Right cardiac atrium (tissue), 5 donors: ENCODE data around the gene DUSP18. TPM values are rescaled to one million over a fixed set of nuclear protein-coding genes. Genes with fewer than 3 reads are reported as not detected.
"Not testable (repeated sequence)": the region's sequence is repeated elsewhere in the genome, so short reads cannot be mapped to it uniquely, and the experiment has no call there.

Experiments
- ATAC-seq, 2 donors: fragments of 200-7000 bp; cut with Tn5 transposase; one replicate each; pipeline versions ENCODE4 v1.8.0 to v1.9.1; 2020; ENCODE audit warnings: moderate library complexity in 2 of 2, mild to moderate bottlenecking in 1 of 2
- DNase-seq, 3 donors: peaks; one replicate each; pipeline ENCODE4 v3.0.0-alpha.2; 2020
- H3K27ac ChIP-seq: one replicate; pipeline ENCODE4 v1.5.1; 2013; ENCODE audit warnings: mild to moderate bottlenecking, low read length, control low read depth, moderate library complexity
- H3K27me3 ChIP-seq: one replicate; pipeline ENCODE4 v1.6.1; 2013; ENCODE audit not compliant: control insufficient read depth, insufficient read depth
- H3K4me1 ChIP-seq: one replicate; pipeline ENCODE4 v1.6.1; 2013; ENCODE audit warnings: low read length; ENCODE audit not compliant: control insufficient read depth, insufficient read depth
- H3K4me3 ChIP-seq: one replicate; pipeline ENCODE4 v1.5.1; 2013; ENCODE audit warnings: low read length, control low read depth
- H3K9me3 ChIP-seq: one replicate; pipeline ENCODE4 v1.6.1; 2013; ENCODE audit warnings: low read length; ENCODE audit not compliant: control insufficient read depth
- WGBS: extraction: QIAGEN DNeasy Blood & Tissue Kit; methylation state at CpG from one replicate; pipeline ENCODE4 v1.1.7; 2013; 5-methylcytosine and 5-hydroxymethylcytosine counted together
- intact Hi-C, 4 donors: fragments of 100-400 bp; cut with DNase I; formaldehyde crosslinking; loops; one replicate each; pipeline versions ENCODE4 v1.11.0 to v1.14.0; 2022 to 2023
- polyA plus RNA-seq: library from polyadenylated mRNA; stranded (reverse); fragments of 200-250 nt; gene quantifications from one replicate; pipeline ENCODE4 v1.2.3, GENCODE V29; 2013
- total RNA-seq, 4 donors: library from RNA; stranded (reverse); fragmentation: NEBNext Ultra II Directional; extraction: Animal tissue kit (Norgen Biotek cat#: 25700); gene quantifications; one replicate each; pipeline ENCODE4 v1.2.1, GENCODE V29; 2021
- donor health status: healthy with polysubstance abuse.
- donor health status: DM: no; HTN: yes; CAD: no.
- donor health status: DM: no; HTN: no; CAD: no.
- donor health status: DM: no; HTN: yes; CAD: no; lungs with severe emphysema.
- donor health status: DM: yes; HTN: yes; CAD: no.

Gene DUSP18
- total and polyA plus RNA-seq, 5 donors, result 2.1 to 4.4 (median 3.4) TPM

- intact Hi-C loops, result loop anchor here in 3 of 4 donors (5.0 to 10.0 kb wide), 3 partner anchors 115 to 287 kb away; no protein-coding TSS in a partner anchor
- no peak overlapping the region for H3K4me3 ChIP-seq
- no peaks in the 10 kb centered on the region for H3K27me3 ChIP-seq
- WGBS, result 74% methylated on average over 1 of the region's 1 CpG
- no peaks in the 10 kb centered on the region for H3K9me3 ChIP-seq
- H3K4me1 ChIP-seq, result peaks cover 20% of the 10 kb centered on the region
- ATAC-seq (no peak), DNase-seq (no peak)
- H3K27ac ChIP-seq, result no peak overlapping the region
Observed at GRCh38 chr22:30637701-30638114, 30.0 kb downstream of the DUSP18 start.

DNA sequence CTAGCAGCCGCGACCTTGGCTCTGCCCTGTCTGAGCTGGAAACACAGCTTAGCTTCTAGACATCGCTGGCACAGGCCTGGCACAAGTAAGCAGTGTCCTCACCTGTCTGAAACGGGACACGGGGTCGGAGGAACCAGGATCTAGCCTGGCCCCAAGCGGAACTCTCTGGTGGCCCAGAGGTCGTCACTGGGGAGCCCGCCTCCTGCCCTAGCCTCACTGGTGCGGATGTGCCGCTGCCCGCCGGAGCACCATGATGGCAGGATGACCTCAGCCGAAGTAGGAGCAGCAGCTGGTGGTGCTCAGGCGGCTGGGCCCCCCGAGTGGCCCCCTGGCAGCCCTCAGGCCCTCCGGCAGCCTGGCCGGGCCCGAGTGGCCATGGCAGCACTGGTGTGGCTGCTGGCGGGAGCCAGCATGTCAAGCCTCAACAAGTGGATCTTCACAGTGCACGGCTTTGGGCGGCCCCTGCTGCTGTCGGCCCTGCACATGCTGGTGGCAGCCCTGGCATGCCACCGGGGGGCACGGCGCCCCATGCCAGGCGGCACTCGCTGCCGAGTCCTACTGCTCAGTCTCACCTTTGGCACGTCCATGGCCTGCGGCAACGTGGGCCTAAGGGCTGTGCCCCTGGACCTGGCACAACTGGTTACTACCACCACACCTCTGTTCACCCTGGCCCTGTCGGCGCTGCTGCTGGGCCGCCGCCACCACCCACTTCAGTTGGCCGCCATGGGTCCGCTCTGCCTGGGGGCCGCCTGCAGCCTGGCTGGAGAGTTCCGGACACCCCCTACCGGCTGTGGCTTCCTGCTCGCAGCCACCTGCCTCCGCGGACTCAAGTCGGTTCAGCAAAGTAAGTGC lies 31.2 kb downstream of the DUSP18 start:
- 60% methylated on average over 45 of the region's 45 CpGs for WGBS
- intact Hi-C loops, result loop anchor here in 3 of 4 donors (5.0 to 10.0 kb wide), 3 partner anchors 116 to 288 kb away; no protein-coding TSS in a partner anchor
- DNase-seq, result peak; percentile 42 to 72 (median 65)

GRCh38 chr22:30635273-30636225 lies 32.1 kb downstream of the DUSP18 start, which contains the start of gene SLC35E4:
Gene SLC35E4 (plus strand): TSS chr22:30635781. CDS start chr22:30636451, 670 bp downstream.
- DNase-seq, result peak; percentile 96 to 98 (median 98)
- no peaks in the 10 kb centered on the region for H3K27me3 ChIP-seq
- H3K4me1 ChIP-seq, result peaks cover 15% of the 10 kb centered on the region
- H3K4me3 ChIP-seq, result peak within 1 kb of the TSS; percentile 46
- H3K27ac ChIP-seq, result peak within 1 kb of the TSS; percentile 88
- peak; percentile 95 to 97 for ATAC-seq
- WGBS, result under 1% methylated on average over 75 of the region's 75 CpGs
- intact Hi-C loops, result loop anchor here (2.0 to 10.0 kb wide), 6 partner anchors 117 to 289 kb away; no protein-coding TSS in a partner anchor
- no peaks in the 10 kb centered on the region for H3K9me3 ChIP-seq

More for the DNA sequence above, 31.2 kb downstream of the DUSP18 start:
- H3K4me3 ChIP-seq, result peak overlapping the region; percentile 46
- no peaks in the 10 kb centered on the region for H3K27me3 ChIP-seq
- H3K27ac ChIP-seq, result peak overlapping the region; percentile 79
- ATAC-seq, result no peak
- no peaks in the 10 kb centered on the region for H3K9me3 ChIP-seq
- peaks cover 20% of the 10 kb centered on the region for H3K4me1 ChIP-seq

DNA sequence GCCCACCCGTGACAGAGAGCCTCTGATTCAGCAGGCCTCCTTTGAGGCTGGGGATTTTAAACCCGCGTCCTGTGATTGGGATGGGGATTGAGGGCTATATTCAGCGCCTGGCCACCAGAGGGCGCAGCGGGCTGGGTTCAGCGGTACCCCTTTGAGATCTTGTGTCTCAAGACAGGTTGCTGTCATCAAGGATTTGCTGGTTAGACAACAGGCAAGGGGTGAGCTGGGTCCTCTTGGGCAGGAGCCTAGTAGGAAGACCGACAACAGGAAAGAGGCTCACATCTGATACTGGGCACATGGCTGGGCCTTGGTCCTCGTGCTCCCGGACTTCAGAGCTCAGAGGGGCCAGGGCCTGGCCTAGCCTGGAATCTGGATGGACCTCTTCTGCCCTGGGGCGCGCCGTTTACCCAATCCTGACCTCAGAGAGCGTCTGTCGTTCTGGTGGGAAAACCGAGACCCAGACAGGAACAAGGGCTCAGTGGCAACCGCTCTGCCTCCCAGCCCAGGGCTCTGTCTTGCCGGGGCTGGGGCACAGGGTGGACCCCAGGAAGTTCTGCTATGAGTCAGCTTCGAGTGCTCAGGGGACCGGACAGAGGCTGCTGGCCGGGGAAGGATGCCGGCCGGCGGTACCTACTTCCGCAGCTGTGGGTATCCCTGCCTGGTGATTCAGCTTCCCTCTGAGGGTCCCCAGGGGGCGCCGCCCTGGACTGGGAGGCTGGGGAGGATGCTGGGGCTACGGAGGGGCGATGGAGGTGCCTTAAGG lies 33.0 kb downstream of the DUSP18 start:
- intact Hi-C loops, result loop anchor here (2.0 to 10.0 kb wide), 6 partner anchors 118 to 290 kb away; no protein-coding TSS in a partner anchor
- DNase-seq, result peak; percentile 87 to 93 (median 92)
- Histone ChIP-seq H3K4me1 (peaks cover 12% of the 10 kb centered on the region), H3K4me3 (peak overlapping the region; percentile 29), H3K9me3 (no peaks in the 10 kb centered on the region), H3K27me3 (no peaks in the 10 kb centered on the region), H3K27ac (peak overlapping the region; percentile 88)
- peak; percentile 75 to 89 for ATAC-seq
- WGBS, result 12% methylated on average over 29 of the region's 29 CpGs

- not testable (repeated sequence) for H3K4me3 ChIP-seq, ATAC-seq, H3K9me3 ChIP-seq, H3K27ac ChIP-seq, H3K4me1 ChIP-seq, DNase-seq, H3K27me3 ChIP-seq
- 93% methylated on average over 21 of the region's 31 CpGs for WGBS
- intact Hi-C loops, result loop anchor here in 2 of 4 donors (10.0 kb wide), 2 partner anchors 123 to 293 kb away; no protein-coding TSS in a partner anchor
Observed at GRCh38 chr22:30631469-30631868, 36.2 kb downstream of the DUSP18 start.

GRCh38 chr22:30628491-30628890 lies 39.2 kb downstream of the DUSP18 start:
- Histone ChIP-seq H3K4me3 (no peak overlapping the region), H3K27ac (no peak overlapping the region), H3K9me3 (no peaks in the 10 kb centered on the region), H3K4me1 (peaks cover 5% of the 10 kb centered on the region), H3K27me3 (no peaks in the 10 kb centered on the region)
- intact Hi-C loops, result no loop called here
- WGBS, result 49% methylated on average over 4 of the region's 4 CpGs
- DNase-seq (peak; percentile 60 to 67 (median 64)), ATAC-seq (peak; percentile 73 to 93)

GRCh38 chr22:30627471-30627870 lies 40.2 kb downstream of the DUSP18 start:
- DNase-seq (no peak), ATAC-seq (no peak)
- Histone ChIP-seq H3K4me1 (peaks cover 5% of the 10 kb centered on the region), H3K27ac (no peak overlapping the region), H3K4me3 (no peak overlapping the region), H3K27me3 (no peaks in the 10 kb centered on the region), H3K9me3 (no peaks in the 10 kb centered on the region)
- intact Hi-C loops, result no loop called here
- WGBS, result 79% methylated on average over 5 of the region's 5 CpGs

GRCh38 chr22:30626413-30626812 lies 41.3 kb downstream of the DUSP18 start:
- Histone ChIP-seq H3K9me3 (no peaks in the 10 kb centered on the region), H3K27me3 (no peaks in the 10 kb centered on the region), H3K4me1 (peaks cover 5% of the 10 kb centered on the region), H3K4me3 (no peak overlapping the region), H3K27ac (no peak overlapping the region)
- ATAC-seq (no peak), DNase-seq (no peak)
- intact Hi-C loops, result no loop called here
- WGBS, result 90% methylated on average over 5 of the region's 5 CpGs

DNA sequence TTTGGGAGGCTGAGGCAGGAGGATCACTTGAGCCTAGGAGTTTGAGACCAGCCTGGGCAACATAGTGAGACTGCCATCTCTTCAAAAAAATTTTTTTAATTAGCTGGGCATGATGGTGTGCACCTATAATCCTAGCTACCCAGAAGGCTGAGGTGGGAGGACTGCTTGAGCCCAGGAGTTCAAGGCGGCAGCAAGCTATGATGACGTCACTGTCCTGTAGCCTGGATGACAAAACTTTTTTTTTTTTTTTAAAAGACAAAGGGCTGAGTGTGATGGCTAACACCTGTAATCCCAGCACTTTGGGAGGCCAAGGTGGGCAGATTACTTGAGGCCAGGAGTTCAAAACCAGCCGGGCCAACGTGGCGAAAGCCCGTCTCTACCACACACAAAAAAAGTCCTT lies 47.8 kb downstream of the DUSP18 start:
- 94% methylated on average over 6 of the region's 6 CpGs for WGBS
- H3K27ac ChIP-seq, H3K4me1 ChIP-seq, H3K4me3 ChIP-seq, H3K9me3 ChIP-seq, ATAC-seq, intact Hi-C loops, H3K27me3 ChIP-seq, DNase-seq: not testable (repeated sequence)

DNA sequence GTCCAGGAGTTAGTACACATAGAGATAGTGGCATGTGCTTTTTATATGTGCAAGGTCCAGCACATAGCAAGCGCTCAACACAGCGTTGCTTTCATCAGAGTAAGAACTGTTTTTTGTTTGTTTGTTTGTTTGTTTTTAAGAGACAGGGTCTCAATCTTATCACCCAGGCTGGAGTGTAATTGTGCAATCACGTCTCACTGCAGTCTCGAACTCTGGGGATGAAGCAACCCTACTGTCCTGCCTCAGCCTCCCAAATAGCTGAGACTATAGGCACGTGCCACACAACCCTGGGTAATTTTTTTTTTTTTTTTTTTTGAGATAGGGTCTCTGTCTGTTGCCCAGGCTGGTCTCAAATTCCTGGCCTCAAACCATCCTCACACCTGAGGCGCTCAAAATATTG lies 49.9 kb downstream of the DUSP18 start:
- H3K27me3 ChIP-seq, result no peaks in the 10 kb centered on the region
- ATAC-seq (no peak), DNase-seq (no peak)
- WGBS, result 90% methylated on average over 6 of the region's 6 CpGs
- H3K4me1 ChIP-seq, result no peaks in the 10 kb centered on the region
- H3K27ac ChIP-seq, result no peak overlapping the region
- H3K4me3 ChIP-seq, result no peak overlapping the region
- no peaks in the 10 kb centered on the region for H3K9me3 ChIP-seq
- intact Hi-C loops, result no loop called here
